ENCODE results near the gene NAB2.

DNA sequence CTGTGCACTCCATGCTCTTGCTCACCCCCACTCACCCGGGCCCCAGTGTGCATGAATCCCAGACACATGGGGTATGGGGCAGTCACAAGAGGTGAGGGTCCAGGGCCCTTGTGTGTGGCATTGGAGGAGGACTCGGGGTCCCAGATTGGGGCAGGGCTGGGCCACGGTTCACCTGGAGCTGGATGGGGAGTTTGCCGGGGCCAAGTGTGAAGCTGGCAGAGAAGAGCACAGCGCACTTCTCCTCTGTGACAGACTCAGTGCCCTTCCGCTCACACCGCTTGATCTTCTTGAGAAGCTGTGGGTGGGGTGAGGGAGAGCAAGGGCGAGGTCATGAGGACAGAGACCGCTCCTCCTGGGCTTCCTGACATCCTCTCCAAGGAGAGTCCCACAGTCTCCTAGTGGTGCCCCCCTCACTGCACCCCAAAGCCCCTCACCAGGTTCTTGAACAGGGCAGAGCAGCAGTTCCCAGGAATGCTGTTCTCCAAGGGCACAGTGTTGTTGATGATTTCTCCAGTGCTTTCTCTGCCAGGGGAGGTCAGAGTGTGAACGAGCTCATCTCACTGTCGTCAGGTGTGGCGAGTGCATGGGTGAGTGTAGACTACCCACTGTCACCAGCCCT is 15.5 kb downstream of the NAB2 start:
- no peak for TF ChIP-seq POLR2A (IDR thresholded peaks at IDR 0.05)
- TF ChIP-seq, protein P1, sequence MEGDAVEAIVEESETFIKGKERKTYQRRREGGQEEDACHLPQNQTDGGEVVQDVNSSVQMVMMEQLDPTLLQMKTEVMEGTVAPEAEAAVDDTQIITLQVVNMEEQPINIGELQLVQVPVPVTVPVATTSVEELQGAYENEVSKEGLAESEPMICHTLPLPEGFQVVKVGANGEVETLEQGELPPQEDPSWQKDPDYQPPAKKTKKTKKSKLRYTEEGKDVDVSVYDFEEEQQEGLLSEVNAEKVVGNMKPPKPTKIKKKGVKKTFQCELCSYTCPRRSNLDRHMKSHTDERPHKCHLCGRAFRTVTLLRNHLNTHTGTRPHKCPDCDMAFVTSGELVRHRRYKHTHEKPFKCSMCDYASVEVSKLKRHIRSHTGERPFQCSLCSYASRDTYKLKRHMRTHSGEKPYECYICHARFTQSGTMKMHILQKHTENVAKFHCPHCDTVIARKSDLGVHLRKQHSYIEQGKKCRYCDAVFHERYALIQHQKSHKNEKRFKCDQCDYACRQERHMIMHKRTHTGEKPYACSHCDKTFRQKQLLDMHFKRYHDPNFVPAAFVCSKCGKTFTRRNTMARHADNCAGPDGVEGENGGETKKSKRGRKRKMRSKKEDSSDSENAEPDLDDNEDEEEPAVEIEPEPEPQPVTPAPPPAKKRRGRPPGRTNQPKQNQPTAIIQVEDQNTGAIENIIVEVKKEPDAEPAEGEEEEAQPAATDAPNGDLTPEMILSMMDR (IDR thresholded peaks at IDR 0.05): no peak

Measured in thyroid gland (tissue), 4 donors.